HEK293 (cell line): Measurements from ENCODE around the gene PPP2R5E.

Source experiments
- GLI2 ChIP-seq: fragments of 450-650 bp; formaldehyde crosslinking; IDR thresholded peaks from 2 replicates; pipeline ENCODE4; 2017; ENCODE audit warnings: missing biosample characterization, missing genetic modification characterization, low read depth, borderline replicate concordance
- OVOL3 ChIP-seq: fragments of 450-650 bp; formaldehyde crosslinking; IDR thresholded peaks from 2 replicates; pipeline ENCODE4 v1.5.1; 2016; ENCODE audit warnings: missing biosample characterization, missing genetic modification characterization
- REPIN1 ChIP-seq: fragments of 450-650 bp; formaldehyde crosslinking; IDR thresholded peaks from 2 replicates; pipeline ENCODE4 v1.5.1; 2017; ENCODE audit warnings: missing biosample characterization, missing genetic modification characterization, low read depth
- SETDB1 ChIP-seq: IDR thresholded peaks from one replicate; pipeline ENCODE4 v1.6.1; 2017; ENCODE audit warnings: mild to moderate bottlenecking, low read length, moderate library complexity, mixed read lengths; ENCODE audit not compliant: insufficient read length
- ZNF121 ChIP-seq: fragments of 450-650 bp; formaldehyde crosslinking; IDR thresholded peaks from 2 replicates; pipeline ENCODE4 v1.5.1; 2016; ENCODE audit warnings: missing biosample characterization, missing genetic modification characterization
- ZNF324 ChIP-seq: fragments of 450-650 bp; formaldehyde crosslinking; IDR thresholded peaks from 2 replicates; pipeline ENCODE4 v1.5.1; 2016; ENCODE audit warnings: missing biosample characterization, missing genetic modification characterization
- ZXDB ChIP-seq: fragments of 450-650 bp; formaldehyde crosslinking; IDR thresholded peaks from 2 replicates; pipeline ENCODE4 v1.5.1; 2016; ENCODE audit warnings: missing biosample characterization, missing genetic modification characterization
- TF ChIP-seq, protein P1 (sequence below): fragments of 450-650 bp; formaldehyde crosslinking; IDR thresholded peaks from 2 replicates; pipeline ENCODE4 v1.5.1; 2016; ENCODE audit warnings: missing biosample characterization, missing genetic modification characterization
- TF ChIP-seq, protein P2 (sequence below): fragments of 450-650 bp; formaldehyde crosslinking; IDR thresholded peaks from 2 replicates; pipeline ENCODE4 v1.5.1; 2016; ENCODE audit warnings: missing biosample characterization, missing genetic modification characterization
- TF ChIP-seq, protein P3 (sequence below): fragments of 450-650 bp; formaldehyde crosslinking; IDR thresholded peaks from 2 replicates; pipeline ENCODE4 v1.5.1; 2017; ENCODE audit warnings: missing biosample characterization, missing genetic modification characterization

DNA sequence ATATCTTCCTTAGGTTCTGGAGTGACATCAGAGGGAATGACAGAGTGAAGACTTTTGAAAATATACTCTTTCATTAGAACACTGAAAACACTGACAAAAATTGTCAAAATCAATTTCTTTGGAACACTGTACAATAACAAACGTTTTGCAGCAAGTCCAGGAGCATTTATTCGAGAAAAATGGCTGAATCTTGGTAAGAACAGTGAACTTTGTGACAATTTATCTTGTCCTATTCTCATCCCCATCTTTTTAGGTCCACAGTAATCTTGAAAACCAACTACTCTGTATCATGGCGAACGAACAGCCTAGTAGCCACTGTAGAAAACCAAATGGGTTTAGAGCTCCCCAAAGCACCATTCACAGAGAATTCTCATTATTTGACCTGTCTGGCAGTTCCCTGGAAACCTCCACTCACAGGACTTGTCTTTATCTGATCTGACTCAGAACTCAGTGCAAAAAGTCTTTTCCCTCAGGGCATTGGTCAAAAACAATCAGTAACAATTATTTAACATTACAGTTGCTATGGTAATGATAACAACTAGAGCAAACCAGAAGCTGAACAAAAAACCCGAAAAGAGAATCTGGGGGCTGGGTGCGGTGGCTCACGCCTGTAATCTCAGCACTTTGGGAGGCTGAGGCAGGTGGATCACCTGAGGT is 20.3 kb upstream of the PPP2R5E start:
- TF ChIP-seq, protein P1, sequence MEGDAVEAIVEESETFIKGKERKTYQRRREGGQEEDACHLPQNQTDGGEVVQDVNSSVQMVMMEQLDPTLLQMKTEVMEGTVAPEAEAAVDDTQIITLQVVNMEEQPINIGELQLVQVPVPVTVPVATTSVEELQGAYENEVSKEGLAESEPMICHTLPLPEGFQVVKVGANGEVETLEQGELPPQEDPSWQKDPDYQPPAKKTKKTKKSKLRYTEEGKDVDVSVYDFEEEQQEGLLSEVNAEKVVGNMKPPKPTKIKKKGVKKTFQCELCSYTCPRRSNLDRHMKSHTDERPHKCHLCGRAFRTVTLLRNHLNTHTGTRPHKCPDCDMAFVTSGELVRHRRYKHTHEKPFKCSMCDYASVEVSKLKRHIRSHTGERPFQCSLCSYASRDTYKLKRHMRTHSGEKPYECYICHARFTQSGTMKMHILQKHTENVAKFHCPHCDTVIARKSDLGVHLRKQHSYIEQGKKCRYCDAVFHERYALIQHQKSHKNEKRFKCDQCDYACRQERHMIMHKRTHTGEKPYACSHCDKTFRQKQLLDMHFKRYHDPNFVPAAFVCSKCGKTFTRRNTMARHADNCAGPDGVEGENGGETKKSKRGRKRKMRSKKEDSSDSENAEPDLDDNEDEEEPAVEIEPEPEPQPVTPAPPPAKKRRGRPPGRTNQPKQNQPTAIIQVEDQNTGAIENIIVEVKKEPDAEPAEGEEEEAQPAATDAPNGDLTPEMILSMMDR (tag by site-specific recombination) = no peak
- TF ChIP-seq REPIN1 (tag by site-specific recombination) (no peak), OVOL3 (no peak), SETDB1 (no peak), ZNF324 (no peak), ZXDB (no peak), GLI2 (tag by site-specific recombination) (no peak), ZNF121 (no peak)
- TF ChIP-seq, protein P2, sequence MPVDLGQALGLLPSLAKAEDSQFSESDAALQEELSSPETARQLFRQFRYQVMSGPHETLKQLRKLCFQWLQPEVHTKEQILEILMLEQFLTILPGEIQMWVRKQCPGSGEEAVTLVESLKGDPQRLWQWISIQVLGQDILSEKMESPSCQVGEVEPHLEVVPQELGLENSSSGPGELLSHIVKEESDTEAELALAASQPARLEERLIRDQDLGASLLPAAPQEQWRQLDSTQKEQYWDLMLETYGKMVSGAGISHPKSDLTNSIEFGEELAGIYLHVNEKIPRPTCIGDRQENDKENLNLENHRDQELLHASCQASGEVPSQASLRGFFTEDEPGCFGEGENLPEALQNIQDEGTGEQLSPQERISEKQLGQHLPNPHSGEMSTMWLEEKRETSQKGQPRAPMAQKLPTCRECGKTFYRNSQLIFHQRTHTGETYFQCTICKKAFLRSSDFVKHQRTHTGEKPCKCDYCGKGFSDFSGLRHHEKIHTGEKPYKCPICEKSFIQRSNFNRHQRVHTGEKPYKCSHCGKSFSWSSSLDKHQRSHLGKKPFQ (tag by site-specific recombination) = no peak
- TF ChIP-seq, protein P3, sequence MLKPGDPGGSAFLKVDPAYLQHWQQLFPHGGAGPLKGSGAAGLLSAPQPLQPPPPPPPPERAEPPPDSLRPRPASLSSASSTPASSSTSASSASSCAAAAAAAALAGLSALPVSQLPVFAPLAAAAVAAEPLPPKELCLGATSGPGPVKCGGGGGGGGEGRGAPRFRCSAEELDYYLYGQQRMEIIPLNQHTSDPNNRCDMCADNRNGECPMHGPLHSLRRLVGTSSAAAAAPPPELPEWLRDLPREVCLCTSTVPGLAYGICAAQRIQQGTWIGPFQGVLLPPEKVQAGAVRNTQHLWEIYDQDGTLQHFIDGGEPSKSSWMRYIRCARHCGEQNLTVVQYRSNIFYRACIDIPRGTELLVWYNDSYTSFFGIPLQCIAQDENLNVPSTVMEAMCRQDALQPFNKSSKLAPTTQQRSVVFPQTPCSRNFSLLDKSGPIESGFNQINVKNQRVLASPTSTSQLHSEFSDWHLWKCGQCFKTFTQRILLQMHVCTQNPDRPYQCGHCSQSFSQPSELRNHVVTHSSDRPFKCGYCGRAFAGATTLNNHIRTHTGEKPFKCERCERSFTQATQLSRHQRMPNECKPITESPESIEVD (tag by site-specific recombination) = 0 out of 2 replicates have a peak, but pooled peaks have one; percentile 16
